ENCODE data around the gene P2RX3.
"Not testable (repeated sequence)": the region's sequence is repeated elsewhere in the genome, so short reads cannot be mapped to it uniquely, and the experiment has no call there.

Gene P2RX3

GRCh38 chr11:57338142-57338541, at the start of gene P2RX3:
TSS of gene P2RX3 (plus strand) at chr11:57338352. CDS start at chr11:57338551, 199 bp downstream.
- Mint-ChIP-seq H3K9me3 (no peaks in the 10 kb centered on the region), H3K27ac (no peak within 1 kb of the TSS), H3K27me3 (ENCODE audit: low read depth) (peaks cover 12% of the 10 kb centered on the region), H3K36me3 (ENCODE audit: low read depth) (peaks cover 15% of the 10 kb centered on the region), H3K4me1 (ENCODE audit: low read depth) (peaks cover 29% of the 10 kb centered on the region), H3K4me3 (no peak within 1 kb of the TSS)
- DNase-seq (ENCODE audit: low spot score): no peak

- Mint-ChIP-seq H3K4me3 (no peak overlapping the region), H3K36me3 (ENCODE audit: low read depth) (no peaks in the 10 kb centered on the region), H3K9me3 (no peaks in the 10 kb centered on the region), H3K4me1 (ENCODE audit: low read depth) (no peaks in the 10 kb centered on the region), H3K27me3 (ENCODE audit: low read depth) (peaks cover 4% of the 10 kb centered on the region), H3K27ac (no peak overlapping the region)
- DNase-seq (ENCODE audit: low spot score): no peak
Observed at GRCh38 chr11:57288771-57289579, 49.2 kb upstream of the P2RX3 start.

GRCh38 chr11:57290288-57290687, 47.9 kb upstream of the P2RX3 start:
- Mint-ChIP-seq H3K27ac (no peak overlapping the region), H3K27me3 (ENCODE audit: low read depth) (peaks cover 4% of the 10 kb centered on the region), H3K36me3 (ENCODE audit: low read depth) (no peaks in the 10 kb centered on the region), H3K4me3 (no peak overlapping the region), H3K9me3 (no peaks in the 10 kb centered on the region), H3K4me1 (ENCODE audit: low read depth) (no peaks in the 10 kb centered on the region)
- DNase-seq (ENCODE audit: low spot score): no peak

GRCh38 chr11:57294225-57295131, 43.7 kb upstream of the P2RX3 start:
- Mint-ChIP-seq H3K36me3 (ENCODE audit: low read depth) (peaks cover 6% of the 10 kb centered on the region), H3K9me3 (no peaks in the 10 kb centered on the region), H3K4me1 (ENCODE audit: low read depth) (no peaks in the 10 kb centered on the region), H3K27me3 (ENCODE audit: low read depth) (peaks cover 4% of the 10 kb centered on the region), H3K27ac (no peak overlapping the region), H3K4me3 (no peak overlapping the region)
- no peak for DNase-seq (ENCODE audit: low spot score)

GRCh38 chr11:57296205-57296604, 41.9 kb upstream of the P2RX3 start:
- not testable (repeated sequence) for H3K27me3 Mint-ChIP-seq (ENCODE audit: low read depth)

GRCh38 chr11:57297221-57297620, 40.9 kb upstream of the P2RX3 start:
- Mint-ChIP-seq H3K9me3 (no peaks in the 10 kb centered on the region), H3K27ac (no peak overlapping the region), H3K4me3 (no peak overlapping the region), H3K36me3 (ENCODE audit: low read depth) (peaks cover 10% of the 10 kb centered on the region), H3K27me3 (ENCODE audit: low read depth) (no peaks in the 10 kb centered on the region), H3K4me1 (ENCODE audit: low read depth) (no peaks in the 10 kb centered on the region)
- DNase-seq (ENCODE audit: low spot score): no peak

More at GRCh38 chr11:57296205-57296604, 41.9 kb upstream of the P2RX3 start:
- H3K36me3 Mint-ChIP-seq (ENCODE audit: low read depth): peaks cover 10% of the 10 kb centered on the region
- H3K4me1 Mint-ChIP-seq (ENCODE audit: low read depth); DNase-seq (ENCODE audit: low spot score); H3K4me3 Mint-ChIP-seq; H3K27ac Mint-ChIP-seq; H3K9me3 Mint-ChIP-seq: not testable (repeated sequence)

- Mint-ChIP-seq H3K9me3 (no peaks in the 10 kb centered on the region), H3K27me3 (ENCODE audit: low read depth) (no peaks in the 10 kb centered on the region), H3K27ac (no peak overlapping the region), H3K4me3 (no peak overlapping the region), H3K36me3 (ENCODE audit: low read depth) (peaks cover 10% of the 10 kb centered on the region), H3K4me1 (ENCODE audit: low read depth) (no peaks in the 10 kb centered on the region)
- no peak for DNase-seq (ENCODE audit: low spot score)
Observed at GRCh38 chr11:57299150-57299737, 38.9 kb upstream of the P2RX3 start.

- Mint-ChIP-seq H3K27ac (no peak overlapping the region), H3K4me1 (ENCODE audit: low read depth) (no peaks in the 10 kb centered on the region), H3K4me3 (no peak overlapping the region), H3K27me3 (ENCODE audit: low read depth) (no peaks in the 10 kb centered on the region), H3K9me3 (no peaks in the 10 kb centered on the region), H3K36me3 (ENCODE audit: low read depth) (peaks cover 10% of the 10 kb centered on the region)
- DNase-seq (ENCODE audit: low spot score): no peak
Observed at GRCh38 chr11:57300785-57301184, 37.4 kb upstream of the P2RX3 start.

- no peaks in the 10 kb centered on the region for H3K9me3 Mint-ChIP-seq
- H3K4me3 Mint-ChIP-seq: no peak overlapping the region
- DNase-seq (ENCODE audit: low spot score): no peak
- no peaks in the 10 kb centered on the region for H3K4me1 Mint-ChIP-seq (ENCODE audit: low read depth)
- H3K27me3 Mint-ChIP-seq (ENCODE audit: low read depth): no peaks in the 10 kb centered on the region
- peaks cover 10% of the 10 kb centered on the region for H3K36me3 Mint-ChIP-seq (ENCODE audit: low read depth)
- no peak overlapping the region for H3K27ac Mint-ChIP-seq
Observed at GRCh38 chr11:57301711-57302423, 36.3 kb upstream of the P2RX3 start.

GRCh38 chr11:57302489-57302888, 35.7 kb upstream of the P2RX3 start:
- Mint-ChIP-seq H3K4me3 (no peak overlapping the region), H3K27ac (no peak overlapping the region), H3K4me1 (ENCODE audit: low read depth) (no peaks in the 10 kb centered on the region), H3K27me3 (ENCODE audit: low read depth) (no peaks in the 10 kb centered on the region), H3K36me3 (ENCODE audit: low read depth) (peaks cover 10% of the 10 kb centered on the region), H3K9me3 (no peaks in the 10 kb centered on the region)
- no peak for DNase-seq (ENCODE audit: low spot score)

- no peaks in the 10 kb centered on the region for H3K9me3 Mint-ChIP-seq
- no peak overlapping the region for H3K4me3 Mint-ChIP-seq
- H3K27ac Mint-ChIP-seq: no peak overlapping the region
- no peaks in the 10 kb centered on the region for H3K27me3 Mint-ChIP-seq (ENCODE audit: low read depth)
- no peaks in the 10 kb centered on the region for H3K4me1 Mint-ChIP-seq (ENCODE audit: low read depth)
- H3K36me3 Mint-ChIP-seq (ENCODE audit: low read depth): peaks cover 8% of the 10 kb centered on the region
- DNase-seq (ENCODE audit: low spot score): no peak
Observed at GRCh38 chr11:57303280-57303989, 34.7 kb upstream of the P2RX3 start.

GRCh38 chr11:57303990-57304579, 34.1 kb upstream of the P2RX3 start:
- Mint-ChIP-seq H3K27ac (no peak overlapping the region), H3K27me3 (ENCODE audit: low read depth) (no peaks in the 10 kb centered on the region), H3K4me1 (ENCODE audit: low read depth) (no peaks in the 10 kb centered on the region), H3K36me3 (ENCODE audit: low read depth) (peaks cover 8% of the 10 kb centered on the region), H3K4me3 (no peak overlapping the region), H3K9me3 (no peaks in the 10 kb centered on the region)
- no peak for DNase-seq (ENCODE audit: low spot score)

GRCh38 chr11:57305523-57305922, 32.6 kb upstream of the P2RX3 start:
- H3K27ac Mint-ChIP-seq: no peak overlapping the region
- no peak for DNase-seq (ENCODE audit: low spot score)
- peaks cover 2% of the 10 kb centered on the region for H3K36me3 Mint-ChIP-seq (ENCODE audit: low read depth)
- no peaks in the 10 kb centered on the region for H3K9me3 Mint-ChIP-seq
- no peak overlapping the region for H3K4me3 Mint-ChIP-seq
- H3K27me3 Mint-ChIP-seq (ENCODE audit: low read depth): no peaks in the 10 kb centered on the region
- peaks cover under 1% of the 10 kb centered on the region for H3K4me1 Mint-ChIP-seq (ENCODE audit: low read depth)

Measured in T-helper 2 cell treated with Interferon-gamma antibody and Interleukin-4, amounts not matched to agents 5 μg/mL and 100 μg/mL, for 36 hours (primary cell).